SK-N-MC (cell line): ENCODE measurements around the gene IL1RAPL1.

Experiments
- EZH2 ChIP-seq: fragments of 200-600 bp; sonication (generic); IDR thresholded peaks from one replicate; pipeline ENCODE4 v1.6.1; 2017; ENCODE audit warnings: antibody characterized with exemption
- POLR2AphosphoS5 ChIP-seq: IDR thresholded peaks from 2 replicates; pipeline ENCODE4 v1.6.1; 2012; ENCODE audit warnings: mild to moderate bottlenecking, low read depth, low read length, borderline replicate concordance

- TF ChIP-seq POLR2AphosphoS5 = no peak
- no peak for TF ChIP-seq EZH2
Observed at GRCh38 chrX:29043746-29044145, 456.5 kb downstream of the IL1RAPL1 start.
